IPS-NIHi11 (cell line): ENCODE measurements around the gene CLIP2.
"Not testable (repeated sequence)": the region's sequence is repeated elsewhere in the genome, so short reads cannot be mapped to it uniquely, and the experiment has no call there.

Source experiments
- DNase-seq: peaks from one replicate; pipeline ENCODE4 v3.0.0; 2012; ENCODE audit warnings: mixed read lengths, low spot score

Gene CLIP2

GRCh38 chr7:74297516-74298233, 8.5 kb downstream of the CLIP2 start:
- DNase-seq = no peak

GRCh38 chr7:74299401-74299800, 10.2 kb downstream of the CLIP2 start:
- no peak for DNase-seq

- no peak for DNase-seq
Observed at GRCh38 chr7:74300926-74301325, 11.7 kb downstream of the CLIP2 start.

- DNase-seq = no peak
Observed at GRCh38 chr7:74302745-74303221, 13.6 kb downstream of the CLIP2 start.

- DNase-seq = no peak
Observed at GRCh38 chr7:74304550-74304949, 15.3 kb downstream of the CLIP2 start.

- no peak for DNase-seq
Observed at GRCh38 chr7:74306004-74306729, 17.0 kb downstream of the CLIP2 start.

- DNase-seq = no peak
Observed at GRCh38 chr7:74306730-74307469, 17.7 kb downstream of the CLIP2 start.

GRCh38 chr7:74307738-74308505, 18.7 kb downstream of the CLIP2 start:
- DNase-seq = no peak

GRCh38 chr7:74309181-74309580, 20.0 kb downstream of the CLIP2 start:
- DNase-seq = no peak

GRCh38 chr7:74311305-74311744, 22.1 kb downstream of the CLIP2 start:
- DNase-seq = no peak

- no peak for DNase-seq
Observed at GRCh38 chr7:74312418-74313028, 23.3 kb downstream of the CLIP2 start.

GRCh38 chr7:74315891-74316290, 26.7 kb downstream of the CLIP2 start:
- not testable (repeated sequence) for DNase-seq

GRCh38 chr7:74317146-74317782, 28.1 kb downstream of the CLIP2 start:
- no peak for DNase-seq

- no peak for DNase-seq
Observed at GRCh38 chr7:74318043-74318442, 28.8 kb downstream of the CLIP2 start.

GRCh38 chr7:74320645-74321221, 31.5 kb downstream of the CLIP2 start:
- DNase-seq = no peak

- not testable (repeated sequence) for DNase-seq
Observed at GRCh38 chr7:74322892-74323291, 33.7 kb downstream of the CLIP2 start.

- DNase-seq = no peak
Observed at GRCh38 chr7:74324531-74325209, 35.5 kb downstream of the CLIP2 start.

GRCh38 chr7:74325210-74325565, 36.0 kb downstream of the CLIP2 start:
- DNase-seq = no peak

- no peak for DNase-seq
Observed at GRCh38 chr7:74329225-74329624, 40.0 kb downstream of the CLIP2 start.
